Adrenal gland (tissue), 5 donors: ENCODE measurements around the gene PAQR5.

ENCODE experiments used
- POLR2A ChIP-seq, 2 donors: fragments of 450-650 bp; IDR thresholded peaks; one replicate each; pipeline ENCODE4 v1.6.1; 2017; ENCODE audit warnings: antibody characterized with exemption in 2 of 2, mild to moderate bottlenecking in 2 of 2, moderate library complexity in 1 of 2
- TF ChIP-seq, protein P1 (sequence below), 6 experiments: fragments of 450-650 bp in 4 of 6; fragments of 200-600 bp in 2 of 6; sonication (generic) in 1 of 6; IDR thresholded peaks; 1 replicate in 5 of 6; 2 replicates in 1 of 6; pipeline versions ENCODE4 v1.5.1 to v1.8.0; 2016 to 2021; ENCODE audit warnings: antibody characterized with exemption in 6 of 6, mild to moderate bottlenecking in 2 of 6, moderate library complexity in 1 of 6
- donor health status: DM: no; HTN: no; CAD: no.

DNA sequence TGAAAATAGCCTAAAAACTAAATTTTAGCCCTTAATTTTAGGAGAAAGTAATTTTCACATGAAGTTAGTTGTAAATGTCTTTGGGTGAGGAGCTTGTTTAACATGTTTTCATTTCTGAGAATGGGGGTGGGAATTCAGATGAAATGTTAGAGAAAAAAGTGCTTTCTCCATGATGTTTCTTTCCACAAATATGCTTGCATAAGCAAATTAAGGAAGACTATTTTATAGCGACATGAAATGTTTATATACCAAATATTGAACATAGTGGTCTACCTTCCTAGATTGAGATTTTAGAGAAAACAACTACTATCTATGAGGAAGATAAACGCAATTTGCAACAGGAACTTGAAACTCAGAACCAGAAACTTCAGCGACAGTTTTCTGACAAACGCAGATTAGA lies 140.9 kb downstream of the PAQR5 start:
- TF ChIP-seq, protein P1, sequence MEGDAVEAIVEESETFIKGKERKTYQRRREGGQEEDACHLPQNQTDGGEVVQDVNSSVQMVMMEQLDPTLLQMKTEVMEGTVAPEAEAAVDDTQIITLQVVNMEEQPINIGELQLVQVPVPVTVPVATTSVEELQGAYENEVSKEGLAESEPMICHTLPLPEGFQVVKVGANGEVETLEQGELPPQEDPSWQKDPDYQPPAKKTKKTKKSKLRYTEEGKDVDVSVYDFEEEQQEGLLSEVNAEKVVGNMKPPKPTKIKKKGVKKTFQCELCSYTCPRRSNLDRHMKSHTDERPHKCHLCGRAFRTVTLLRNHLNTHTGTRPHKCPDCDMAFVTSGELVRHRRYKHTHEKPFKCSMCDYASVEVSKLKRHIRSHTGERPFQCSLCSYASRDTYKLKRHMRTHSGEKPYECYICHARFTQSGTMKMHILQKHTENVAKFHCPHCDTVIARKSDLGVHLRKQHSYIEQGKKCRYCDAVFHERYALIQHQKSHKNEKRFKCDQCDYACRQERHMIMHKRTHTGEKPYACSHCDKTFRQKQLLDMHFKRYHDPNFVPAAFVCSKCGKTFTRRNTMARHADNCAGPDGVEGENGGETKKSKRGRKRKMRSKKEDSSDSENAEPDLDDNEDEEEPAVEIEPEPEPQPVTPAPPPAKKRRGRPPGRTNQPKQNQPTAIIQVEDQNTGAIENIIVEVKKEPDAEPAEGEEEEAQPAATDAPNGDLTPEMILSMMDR (IDR thresholded peaks at IDR 0.05) = no peak
- no peak for TF ChIP-seq POLR2A (IDR thresholded peaks at IDR 0.05)
